Measurements from ENCODE around the gene RBM20. TPM values are rescaled to one million over a fixed set of nuclear protein-coding genes. Genes with fewer than 3 reads are reported as not detected.
A peak's percentile ranks its signal among the peaks of the same experiment; 100 is the strongest.

The RBM20 gene
- total RNA-seq, 3 donors from 2014 or later = 0.48 to 3.1 (median 1.6) TPM

DNA sequence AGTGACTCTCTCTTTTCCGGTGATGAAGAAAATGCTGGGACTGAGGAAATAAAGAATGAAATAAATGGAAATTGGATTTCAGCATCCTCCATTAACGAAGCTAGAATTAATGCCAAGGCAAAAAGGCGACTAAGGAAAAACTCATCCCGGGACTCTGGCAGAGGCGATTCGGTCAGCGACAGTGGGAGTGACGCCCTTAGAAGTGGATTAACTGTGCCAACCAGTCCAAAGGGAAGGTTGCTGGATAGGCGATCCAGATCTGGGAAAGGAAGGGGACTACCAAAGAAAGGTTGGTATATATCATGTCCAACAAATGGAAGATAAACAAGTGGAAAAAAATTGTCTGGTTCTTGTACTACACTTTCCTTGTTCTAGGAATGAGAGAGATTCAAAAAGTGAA, 237.1 kb downstream of the RBM20 start:
- no peak for DNase-seq (ENCODE audit: low spot score in 2 of 2)
- Histone ChIP-seq H3K4me3 (no peak overlapping the region), H3K36me3 (no peaks in the 10 kb centered on the region), H3K9me3 (no peaks in the 10 kb centered on the region), H3K27me3 (no peaks in the 10 kb centered on the region), H3K4me1 (no peaks in the 10 kb centered on the region), H3K27ac (peak overlapping the region in 1 of 2 donors; percentile 62)
- intact Hi-C loops (cut with DNase I; ENCODE audit: low total_unique reads) = no loop called here
- no peak for TF ChIP-seq POLR2AphosphoS5 (IDR thresholded peaks at IDR 0.05)

- no peak overlapping the region for H3K4me3 ChIP-seq
- no peaks in the 10 kb centered on the region for H3K27me3 ChIP-seq
- H3K4me1 ChIP-seq = no peaks in the 10 kb centered on the region
- H3K9me3 ChIP-seq = no peaks in the 10 kb centered on the region
- H3K27ac ChIP-seq = peak overlapping the region in 1 of 2 donors; percentile 18
- intact Hi-C loops (cut with DNase I; ENCODE audit: low total_unique reads) = no loop called here
- H3K36me3 ChIP-seq = no peaks in the 10 kb centered on the region
- no peak for DNase-seq (ENCODE audit: low spot score in 2 of 2)
- no peak for TF ChIP-seq POLR2AphosphoS5 (IDR thresholded peaks at IDR 0.05)
These were observed 237.8 kb downstream of the RBM20 start for GRCh38 chr10:110881905-110882304.

DNA sequence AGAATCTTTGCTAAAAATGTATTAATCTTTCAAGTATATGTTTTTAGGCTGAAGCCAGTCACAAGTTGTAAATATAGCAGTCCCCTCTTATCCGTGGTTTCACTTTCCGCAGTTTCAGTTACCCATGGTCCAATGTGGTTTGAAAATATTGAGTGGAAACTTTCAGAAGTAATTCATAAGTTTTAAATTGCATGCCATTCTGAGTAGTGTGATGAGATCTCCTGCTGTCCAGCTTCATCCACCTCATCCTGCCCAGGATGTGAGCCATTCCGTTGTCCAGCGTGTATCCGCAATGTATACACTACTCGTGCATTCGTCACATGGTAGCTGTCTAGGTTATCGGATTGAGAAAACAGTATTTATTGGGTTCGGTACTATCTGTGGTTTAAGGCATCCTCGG, 239.8 kb downstream of the RBM20 start:
- intact Hi-C loops (cut with DNase I; ENCODE audit: low total_unique reads) = no loop called here
- H3K4me1 ChIP-seq = no peaks in the 10 kb centered on the region
- H3K27ac ChIP-seq = peak overlapping the region in 1 of 2 donors; percentile 50
- no peak overlapping the region for H3K4me3 ChIP-seq
- no peak for DNase-seq (ENCODE audit: low spot score in 2 of 2)
- TF ChIP-seq POLR2A (IDR thresholded peaks at IDR 0.05) (no peak), POLR2AphosphoS5 (IDR thresholded peaks at IDR 0.05) (no peak), CTCF (IDR thresholded peaks at IDR 0.05) (no peak)
- no peaks in the 10 kb centered on the region for H3K9me3 ChIP-seq
- H3K27me3 ChIP-seq = no peaks in the 10 kb centered on the region
- no peaks in the 10 kb centered on the region for H3K36me3 ChIP-seq

GRCh38 chr10:110885932-110886674, 242.0 kb downstream of the RBM20 start:
- TF ChIP-seq POLR2AphosphoS5 (IDR thresholded peaks at IDR 0.05) (no peak), POLR2A (IDR thresholded peaks at IDR 0.05) (no peak), CTCF (IDR thresholded peaks at IDR 0.05) (no peak)
- H3K36me3 ChIP-seq = no peaks in the 10 kb centered on the region
- no peaks in the 10 kb centered on the region for H3K9me3 ChIP-seq
- no peaks in the 10 kb centered on the region for H3K27me3 ChIP-seq
- H3K4me1 ChIP-seq = no peaks in the 10 kb centered on the region
- intact Hi-C loops (cut with DNase I; ENCODE audit: low total_unique reads) = no loop called here
- DNase-seq (ENCODE audit: low spot score in 2 of 2) = no peak
- peak overlapping the region; percentile 10 to 33 for H3K27ac ChIP-seq
- no peak overlapping the region for H3K4me3 ChIP-seq

DNA sequence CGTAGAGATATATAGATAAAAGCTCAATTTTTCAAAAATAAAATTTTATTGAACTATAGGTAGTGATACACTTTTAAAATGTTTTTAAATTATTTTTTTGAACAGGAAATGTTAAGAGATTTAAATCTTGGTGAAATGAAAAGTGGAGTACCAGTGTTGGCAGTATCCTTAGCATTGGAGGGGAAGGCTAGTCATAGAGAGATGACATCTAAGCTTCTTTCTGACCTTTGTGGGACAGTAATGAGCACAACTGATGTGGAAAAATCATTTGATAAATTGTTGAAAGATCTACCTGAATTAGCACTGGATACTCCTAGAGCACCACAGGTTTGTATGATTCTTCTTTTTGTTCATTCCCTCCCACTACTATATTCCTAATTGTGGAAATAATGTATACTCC, 243.4 kb downstream of the RBM20 start:
- DNase-seq (ENCODE audit: low spot score in 2 of 2) = no peak
- Histone ChIP-seq H3K27me3 (no peaks in the 10 kb centered on the region), H3K9me3 (no peaks in the 10 kb centered on the region), H3K4me3 (no peak overlapping the region), H3K27ac (no peak overlapping the region), H3K4me1 (no peaks in the 10 kb centered on the region), H3K36me3 (peaks cover 9% of the 10 kb centered on the region)
- intact Hi-C loops (cut with DNase I; ENCODE audit: low total_unique reads) = no loop called here
- TF ChIP-seq CTCF (IDR thresholded peaks at IDR 0.05) (no peak), POLR2AphosphoS5 (IDR thresholded peaks at IDR 0.05) (no peak), POLR2A (IDR thresholded peaks at IDR 0.05) (no peak)

Other genes with a start within 250 kb of the RBM20 start
- gene DUSP5, start 146.4 kb upstream of the RBM20 start, total RNA-seq = 10 to 100 TPM in 2 of 3 donors, 1 to 10 TPM in 1; 3.8 to 35.4 (median 26.9) TPM
- gene SMC3, start 76.6 kb upstream of the RBM20 start, total RNA-seq = 10 to 100 TPM; 26.6 to 37.8 (median 37.0) TPM
- gene PDCD4, start 227.6 kb downstream of the RBM20 start, total RNA-seq = 100 to 1,000 TPM; 101 to 319 (median 161) TPM

Data from breast epithelium (tissue), 4 donors.